NOMO-1 treated with DMSO at 0.1 percent for 48 hours (cell line): ENCODE results near the gene ARFGEF3.
"Not testable (repeated sequence)": the region's sequence is repeated elsewhere in the genome, so short reads cannot be mapped to it uniquely, and the experiment has no call there.

ENCODE experiments used
- DNase-seq: peaks from one replicate; lab custom pipeline; 2025; ENCODE audit not compliant: unreplicated experiment; lab: John Stamatoyannopoulos, UW

Gene ARFGEF3

GRCh38 chr6:138212530-138212929, 50.8 kb downstream of the ARFGEF3 start:
- not testable (repeated sequence) for DNase-seq

GRCh38 chr6:138215093-138215782, 53.5 kb downstream of the ARFGEF3 start:
- no peak for DNase-seq

- no peak for DNase-seq
Observed at GRCh38 chr6:138218449-138218848, 56.7 kb downstream of the ARFGEF3 start, which contains the start of gene PBOV1. Gene PBOV1 (minus strand): TSS chr6:138218491. CDS start chr6:138218395, 96 bp downstream.

- no peak for DNase-seq
Observed at GRCh38 chr6:138219398-138219797, 57.7 kb downstream of the ARFGEF3 start.

GRCh38 chr6:138219901-138220300, 58.2 kb downstream of the ARFGEF3 start:
- DNase-seq: no peak

GRCh38 chr6:138222901-138223546, 61.3 kb downstream of the ARFGEF3 start:
- no peak for DNase-seq

GRCh38 chr6:138225953-138226352, 64.2 kb downstream of the ARFGEF3 start:
- DNase-seq: no peak

GRCh38 chr6:138226700-138227315, 65.1 kb downstream of the ARFGEF3 start:
- no peak for DNase-seq

GRCh38 chr6:138227316-138227781, 65.6 kb downstream of the ARFGEF3 start:
- no peak for DNase-seq

- no peak for DNase-seq
Observed at GRCh38 chr6:138229072-138229471, 67.3 kb downstream of the ARFGEF3 start.

GRCh38 chr6:138229663-138230179, 68.0 kb downstream of the ARFGEF3 start:
- DNase-seq: no peak

- DNase-seq: no peak
Observed at GRCh38 chr6:138230221-138230620, 68.5 kb downstream of the ARFGEF3 start.

GRCh38 chr6:138230759-138231380, 69.1 kb downstream of the ARFGEF3 start:
- no peak for DNase-seq

- no peak for DNase-seq
Observed at GRCh38 chr6:138231381-138231886, 69.7 kb downstream of the ARFGEF3 start.

GRCh38 chr6:138234363-138234762, 72.6 kb downstream of the ARFGEF3 start:
- no peak for DNase-seq

- no peak for DNase-seq
Observed at GRCh38 chr6:138235205-138235604, 73.5 kb downstream of the ARFGEF3 start.

GRCh38 chr6:138235693-138236092, 74.0 kb downstream of the ARFGEF3 start:
- DNase-seq: no peak

GRCh38 chr6:138237463-138237862, 75.7 kb downstream of the ARFGEF3 start:
- DNase-seq: no peak

GRCh38 chr6:138238368-138238767, 76.6 kb downstream of the ARFGEF3 start:
- no peak for DNase-seq

- DNase-seq: no peak
Observed at GRCh38 chr6:138239774-138240173, 78.0 kb downstream of the ARFGEF3 start.
